GM12891 (cell line): Measurements from ENCODE around the gene WEE2.
"Not testable (repeated sequence)": the region's sequence is repeated elsewhere in the genome, so short reads cannot be mapped to it uniquely, and the experiment has no call there.

Experiments used
- POLR2A ChIP-seq: IDR thresholded peaks from 2 replicates; pipeline ENCODE4 v1.6.1; 2011; ENCODE audit warnings: low read depth, low read length, control low read depth
- POLR2AphosphoS5 ChIP-seq: IDR thresholded peaks from 2 replicates; pipeline ENCODE4 v1.6.1; 2011; ENCODE audit warnings: low read depth, low read length, control low read depth
- POU2F2 ChIP-seq: IDR thresholded peaks from 2 replicates; pipeline ENCODE4 v1.6.1; 2011; ENCODE audit warnings: low read depth, mild to moderate bottlenecking, control low read depth, low read length, moderate library complexity
- TAF1 ChIP-seq: IDR thresholded peaks from 2 replicates; pipeline ENCODE4 v1.6.1; 2011; ENCODE audit warnings: low read depth, low read length, control low read depth

GRCh38 chr7:141770083-141770583 lies 62.0 kb downstream of the WEE2 start:
- TF ChIP-seq TAF1, POLR2A, POLR2AphosphoS5, POU2F2: not testable (repeated sequence)
